Neural progenitor cell (in vitro differentiated cells): ENCODE results near the gene NTM. TPM values are rescaled to one million over a fixed set of nuclear protein-coding genes. Genes with fewer than 3 reads are reported as not detected.

ENCODE experiments used
- DNase-seq: peaks from one replicate; pipeline ENCODE4 v3.0.0-alpha.2; 2016; ENCODE audit warnings: low spot score
- H2AFZ ChIP-seq: fragments of 200-600 bp; sonication (generic); replicated peaks from 2 replicates; pipeline ENCODE4 v1.6.1; 2016; ENCODE audit warnings: antibody characterized with exemption
- H3F3A ChIP-seq: fragments of 200-600 bp; sonication (generic); 2 replicates; pipeline ENCODE4 v1.6.1; 2016; ENCODE audit warnings: antibody characterized with exemption, low read depth
- H3K27ac ChIP-seq: fragments of 200-600 bp; sonication (generic); 2 replicates; pipeline ENCODE4 v1.5.1; 2016; ENCODE audit warnings: mild to moderate bottlenecking
- H3K27me3 ChIP-seq: fragments of 200-600 bp; sonication (generic); 2 replicates; pipeline ENCODE4 v1.6.1; 2016; ENCODE audit warnings: mild to moderate bottlenecking, moderate library complexity
- H3K36me3 ChIP-seq: fragments of 200-600 bp; sonication (generic); 2 replicates; pipeline ENCODE4 v1.5.1; 2016
- H3K4me1 ChIP-seq: fragments of 200-600 bp; sonication (generic); 2 replicates; pipeline ENCODE4 v1.6.1; 2016; ENCODE audit warnings: mixed run types
- H3K4me2 ChIP-seq: fragments of 200-600 bp; sonication (generic); 2 replicates; pipeline ENCODE4 v1.6.1; 2016
- H3K4me3 ChIP-seq: fragments of 200-600 bp; sonication (generic); 2 replicates; pipeline ENCODE4 v1.5.1; 2016
- H3K79me2 ChIP-seq: fragments of 200-600 bp; sonication (generic); 2 replicates; pipeline ENCODE4 v1.6.1; 2016; ENCODE audit warnings: low read depth
- H3K9ac ChIP-seq: fragments of 200-600 bp; sonication (generic); 2 replicates; pipeline ENCODE4 v1.6.1; 2016
- H3K9me3 ChIP-seq: fragments of 200-600 bp; sonication (generic); 2 replicates; pipeline ENCODE4 v1.5.1; 2016; ENCODE audit warnings: low read depth
- H4K20me1 ChIP-seq: fragments of 200-600 bp; sonication (generic); 2 replicates; pipeline ENCODE4 v1.6.1; 2016; ENCODE audit warnings: low read depth
- H3K27ac Mint-ChIP-seq: 3 replicates; pipeline ENCODE4 v1.8.0; 2021; ENCODE audit warnings: mixed read lengths
- H3K27me3 Mint-ChIP-seq: 2 replicates; pipeline ENCODE4 v1.8.0; 2022; ENCODE audit warnings: low read depth, mild to moderate bottlenecking, inconsistent platforms, moderate library complexity, mixed read lengths; ENCODE audit not compliant: insufficient read depth
- H3K36me3 Mint-ChIP-seq: 3 replicates; pipeline ENCODE4 v1.8.0; 2021; ENCODE audit warnings: mixed read lengths
- H3K4me1 Mint-ChIP-seq: 3 replicates; pipeline ENCODE4 v1.8.0; 2021; ENCODE audit warnings: mixed read lengths
- H3K4me3 Mint-ChIP-seq: 3 replicates; pipeline ENCODE4 v1.8.0; 2021; ENCODE audit warnings: mild to moderate bottlenecking, moderate library complexity, mixed read lengths
- H3K9me3 Mint-ChIP-seq: 3 replicates; pipeline ENCODE4 v1.8.0; 2020; ENCODE audit warnings: mixed read lengths
- CTCF ChIP-seq: fragments of 200-600 bp; sonication (generic); IDR thresholded peaks from 2 replicates; pipeline ENCODE4 v1.5.1; 2017; ENCODE audit warnings: antibody characterized with exemption, mild to moderate bottlenecking
- EZH2 ChIP-seq: fragments of 200-600 bp; sonication (generic); IDR thresholded peaks from 2 replicates; pipeline ENCODE4 v1.6.1; 2017; ENCODE audit warnings: antibody characterized with exemption, mild to moderate bottlenecking, moderate library complexity
- EZH2phosphoT487 ChIP-seq: fragments of 200-600 bp; sonication (generic); IDR thresholded peaks from 2 replicates; pipeline ENCODE4 v1.6.1; 2017; ENCODE audit warnings: antibody characterized with exemption
- total RNA-seq: library from RNA; depleted of rRNA; stranded (reverse); fragments of >200 nt; gene quantifications from 2 replicates; pipeline ENCODE4 v1.2.3, GENCODE V29; 2015; ENCODE audit warnings: low replicate concordance

Gene NTM
- total RNA-seq, 1 donor from 2014 or later = 4.3 TPM

- no peaks in the 10 kb centered on the region for H4K20me1 ChIP-seq
- no peaks in the 10 kb centered on the region for H3F3A ChIP-seq
- Mint-ChIP-seq H3K27me3 (no peaks in the 10 kb centered on the region), H3K27ac (no peak overlapping the region), H3K9me3 (no peaks in the 10 kb centered on the region), H3K4me1 (peaks cover 18% of the 10 kb centered on the region), H3K4me3 (no peak overlapping the region), H3K36me3 (peaks cover 2% of the 10 kb centered on the region)
- peaks cover under 1% of the 10 kb centered on the region for H3K4me1 ChIP-seq
- no peak for TF ChIP-seq EZH2
- TF ChIP-seq CTCF = no peak
- no peak for TF ChIP-seq EZH2phosphoT487
- H3K27ac ChIP-seq = no peak overlapping the region
- H3K36me3 ChIP-seq = no peaks in the 10 kb centered on the region
- no peak overlapping the region for H3K9ac ChIP-seq
- no peak overlapping the region for H3K4me2 ChIP-seq
- H3K4me3 ChIP-seq = no peak overlapping the region
- no peaks in the 10 kb centered on the region for H3K79me2 ChIP-seq
- H2AFZ ChIP-seq = no peak overlapping the region
- no peaks in the 10 kb centered on the region for H3K27me3 ChIP-seq
- DNase-seq = no peak
- H3K9me3 ChIP-seq = no peaks in the 10 kb centered on the region
Observed at GRCh38 chr11:131934006-131934405, 563.6 kb downstream of the NTM start.

DNA sequence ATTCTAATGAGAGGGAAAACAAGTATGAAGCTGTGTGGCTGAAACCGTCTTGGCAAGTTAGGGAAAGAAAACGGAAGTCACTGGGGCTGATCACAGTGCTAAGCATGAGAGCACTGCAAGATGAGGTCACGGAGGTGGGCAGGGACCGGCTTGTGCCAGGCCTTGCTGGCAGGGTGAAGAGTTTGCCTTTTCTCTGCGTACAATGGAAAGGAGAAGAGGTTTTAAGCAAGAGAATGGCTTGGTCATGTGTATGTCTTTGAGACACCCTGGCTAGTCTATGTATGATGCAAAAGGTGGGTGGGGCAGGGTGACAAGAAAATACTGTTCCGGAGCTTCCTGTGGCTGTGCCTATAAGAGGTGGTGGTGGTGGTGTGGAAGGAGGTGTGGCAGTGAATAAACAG, 567.9 kb downstream of the NTM start:
- Mint-ChIP-seq H3K9me3 (no peaks in the 10 kb centered on the region), H3K36me3 (no peaks in the 10 kb centered on the region), H3K4me1 (peaks cover 11% of the 10 kb centered on the region), H3K4me3 (no peak overlapping the region), H3K27ac (peak overlapping the region; percentile 42), H3K27me3 (no peaks in the 10 kb centered on the region)
- H4K20me1 ChIP-seq = no peaks in the 10 kb centered on the region
- H3K9ac ChIP-seq = no peak overlapping the region
- no peak overlapping the region for H3K4me2 ChIP-seq
- H3K79me2 ChIP-seq = no peaks in the 10 kb centered on the region
- no peaks in the 10 kb centered on the region for H3K4me1 ChIP-seq
- no peaks in the 10 kb centered on the region for H3F3A ChIP-seq
- no peaks in the 10 kb centered on the region for H3K27me3 ChIP-seq
- no peaks in the 10 kb centered on the region for H3K9me3 ChIP-seq
- no peak overlapping the region for H2AFZ ChIP-seq
- TF ChIP-seq EZH2 = no peak
- H3K36me3 ChIP-seq = no peaks in the 10 kb centered on the region
- DNase-seq = no peak
- H3K4me3 ChIP-seq = no peak overlapping the region
- no peak overlapping the region for H3K27ac ChIP-seq

GRCh38 chr11:131940126-131940525, 569.7 kb downstream of the NTM start:
- H3K27ac Mint-ChIP-seq = no peak overlapping the region
- no peaks in the 10 kb centered on the region for H3K9me3 ChIP-seq
- H2AFZ ChIP-seq = no peak overlapping the region
- no peak overlapping the region for H3K9ac ChIP-seq
- no peak overlapping the region for H3K27ac ChIP-seq
- no peak overlapping the region for H3K4me2 ChIP-seq
- no peaks in the 10 kb centered on the region for H3K9me3 Mint-ChIP-seq
- H3K4me3 Mint-ChIP-seq = no peak overlapping the region
- no peaks in the 10 kb centered on the region for H4K20me1 ChIP-seq
- no peak for TF ChIP-seq EZH2
- no peak for TF ChIP-seq EZH2phosphoT487
- TF ChIP-seq CTCF = no peak
- no peak overlapping the region for H3K4me3 ChIP-seq
- no peaks in the 10 kb centered on the region for H3K27me3 Mint-ChIP-seq
- H3K36me3 Mint-ChIP-seq = no peaks in the 10 kb centered on the region
- H3K27me3 ChIP-seq = no peaks in the 10 kb centered on the region
- no peaks in the 10 kb centered on the region for H3K36me3 ChIP-seq
- no peaks in the 10 kb centered on the region for H3K4me1 ChIP-seq
- H3K4me1 Mint-ChIP-seq = peaks cover 8% of the 10 kb centered on the region
- H3K79me2 ChIP-seq = no peaks in the 10 kb centered on the region
- no peaks in the 10 kb centered on the region for H3F3A ChIP-seq
- DNase-seq = no peak

- Mint-ChIP-seq H3K27ac (no peak overlapping the region), H3K4me3 (no peak overlapping the region), H3K27me3 (no peaks in the 10 kb centered on the region), H3K9me3 (no peaks in the 10 kb centered on the region), H3K4me1 (peaks cover 8% of the 10 kb centered on the region), H3K36me3 (no peaks in the 10 kb centered on the region)
- Histone ChIP-seq H4K20me1 (no peaks in the 10 kb centered on the region), H3K36me3 (no peaks in the 10 kb centered on the region), H3K4me2 (no peak overlapping the region), H3K27me3 (no peaks in the 10 kb centered on the region), H3K9me3 (no peaks in the 10 kb centered on the region), H3K79me2 (no peaks in the 10 kb centered on the region), H3K27ac (no peak overlapping the region), H3K9ac (no peak overlapping the region), H3K4me1 (no peaks in the 10 kb centered on the region), H3F3A (no peaks in the 10 kb centered on the region), H2AFZ (no peak overlapping the region), H3K4me3 (no peak overlapping the region)
- no peak for DNase-seq
- TF ChIP-seq EZH2phosphoT487 (no peak), CTCF (no peak), EZH2 (no peak)
Observed at GRCh38 chr11:131942878-131943277, 572.5 kb downstream of the NTM start.
